HUES64 (cell line): ENCODE results near the gene AZGP1.
A peak's percentile ranks its signal among the peaks of the same experiment; 100 is the strongest.
"Not testable (repeated sequence)": the region's sequence is repeated elsewhere in the genome, so short reads cannot be mapped to it uniquely, and the experiment has no call there.

Experiments
- H3K27ac ChIP-seq: 2 replicates; pipeline ENCODE4 v1.7.0; 2013; ENCODE audit warnings: low read depth, low read length, inconsistent platforms
- H3K27me3 ChIP-seq: 2 replicates; pipeline ENCODE4 v1.6.1; 2013; ENCODE audit warnings: mild to moderate bottlenecking, low read length; ENCODE audit not compliant: insufficient read depth
- H3K36me3 ChIP-seq: 2 replicates; pipeline ENCODE4 v1.6.1; 2013; ENCODE audit warnings: mild to moderate bottlenecking, low read length; ENCODE audit not compliant: insufficient read depth
- H3K4me1 ChIP-seq: 2 replicates; pipeline ENCODE4 v1.6.1; 2013; ENCODE audit warnings: mild to moderate bottlenecking, low read length, moderate library complexity; ENCODE audit not compliant: insufficient read depth
- H3K4me3 ChIP-seq: 2 replicates; pipeline ENCODE4 v1.5.1; 2013; ENCODE audit warnings: mild to moderate bottlenecking, low read length, moderate library complexity
- H3K9ac ChIP-seq: 2 replicates; pipeline ENCODE4 v1.6.1; 2013; ENCODE audit warnings: mild to moderate bottlenecking, low read depth, low read length
- H3K9me3 ChIP-seq: 2 replicates; pipeline ENCODE4 v1.6.1; 2013; ENCODE audit warnings: low read depth, low read length; ENCODE audit not compliant: insufficient read depth
- WGBS: fragments of 150-250, 120-280 bp; methylation state at CpG from one replicate; pipeline ENCODE4 v1.1.7; 2013; ENCODE audit warnings: missing lambda C conversion rate; 5-methylcytosine and 5-hydroxymethylcytosine counted together

AZGP1 gene

DNA sequence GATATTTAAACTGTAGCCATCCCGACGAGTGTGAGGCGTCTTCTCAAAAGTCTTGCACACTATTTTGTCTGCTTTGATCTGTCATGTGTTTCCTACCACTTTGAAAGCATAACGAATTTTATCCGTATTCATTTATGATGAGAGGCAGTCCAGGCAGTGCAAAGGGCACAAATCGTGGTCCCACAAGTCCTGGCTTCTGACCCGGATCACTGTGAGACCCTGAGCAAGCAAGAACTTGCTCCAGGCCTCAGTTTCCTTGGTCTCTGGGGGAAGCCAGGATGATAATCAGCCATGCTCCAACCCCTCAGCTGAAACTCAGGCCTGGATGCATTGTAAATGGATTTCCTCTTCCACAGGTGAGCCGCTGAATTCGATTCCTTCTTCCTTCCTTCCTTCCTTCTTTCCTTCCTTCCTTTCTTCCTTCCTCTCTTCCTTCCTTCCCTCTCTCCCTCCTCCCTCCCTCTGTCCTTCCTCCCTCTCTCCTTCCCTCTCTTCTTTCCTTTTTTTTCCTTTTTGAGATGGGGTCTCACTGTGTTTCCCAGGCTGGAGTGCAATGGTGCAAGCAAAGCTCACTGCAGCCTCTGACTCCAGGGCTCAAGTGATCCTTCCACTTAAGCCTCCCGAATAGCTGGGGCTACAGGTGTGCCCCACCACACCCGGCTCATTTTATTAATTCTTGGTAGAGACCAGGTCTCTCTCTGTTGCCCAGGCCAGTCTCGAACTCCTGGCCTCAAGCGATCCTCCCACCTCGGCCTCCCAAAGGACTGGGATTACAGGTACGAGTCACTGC lies 21.1 kb upstream of the AZGP1 start:
- 91% methylated on average over 15 of the region's 15 CpGs for WGBS
- Histone ChIP-seq H3K4me3 (peak overlapping the region; percentile 47), H3K4me1 (no peaks in the 10 kb centered on the region), H3K9ac (no peak overlapping the region), H3K27me3 (no peaks in the 10 kb centered on the region), H3K27ac (no peak overlapping the region), H3K36me3 (no peaks in the 10 kb centered on the region), H3K9me3 (no peaks in the 10 kb centered on the region)

DNA sequence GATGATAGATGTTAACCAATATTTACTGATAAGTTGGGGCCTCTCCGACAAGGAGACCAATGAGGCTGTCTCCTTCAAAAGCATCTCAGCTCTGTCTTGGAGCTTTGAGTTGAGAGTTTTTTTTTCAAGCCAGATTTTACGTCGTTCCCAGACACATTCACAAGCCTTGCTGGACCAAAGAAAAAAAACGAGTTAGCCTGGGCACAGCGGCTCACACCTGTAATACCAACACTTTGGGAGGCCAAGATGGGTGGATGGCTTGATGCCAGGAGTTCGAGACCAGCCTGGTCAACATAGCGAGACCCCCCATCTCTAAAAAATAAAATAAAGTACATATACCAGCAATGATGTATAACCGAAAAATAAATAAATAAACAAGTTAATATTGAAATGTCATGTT lies 19.0 kb upstream of the AZGP1 start:
- H3K4me3 ChIP-seq, result no peak overlapping the region
- no peaks in the 10 kb centered on the region for H3K9me3 ChIP-seq
- 91% methylated on average over 7 of the region's 8 CpGs for WGBS
- no peak overlapping the region for H3K27ac ChIP-seq
- H3K27me3 ChIP-seq, result peaks cover 6% of the 10 kb centered on the region; the same call in 1 of the 2 replicates
- H3K36me3 ChIP-seq, result no peaks in the 10 kb centered on the region
- no peak overlapping the region for H3K9ac ChIP-seq
- no peaks in the 10 kb centered on the region for H3K4me1 ChIP-seq

DNA sequence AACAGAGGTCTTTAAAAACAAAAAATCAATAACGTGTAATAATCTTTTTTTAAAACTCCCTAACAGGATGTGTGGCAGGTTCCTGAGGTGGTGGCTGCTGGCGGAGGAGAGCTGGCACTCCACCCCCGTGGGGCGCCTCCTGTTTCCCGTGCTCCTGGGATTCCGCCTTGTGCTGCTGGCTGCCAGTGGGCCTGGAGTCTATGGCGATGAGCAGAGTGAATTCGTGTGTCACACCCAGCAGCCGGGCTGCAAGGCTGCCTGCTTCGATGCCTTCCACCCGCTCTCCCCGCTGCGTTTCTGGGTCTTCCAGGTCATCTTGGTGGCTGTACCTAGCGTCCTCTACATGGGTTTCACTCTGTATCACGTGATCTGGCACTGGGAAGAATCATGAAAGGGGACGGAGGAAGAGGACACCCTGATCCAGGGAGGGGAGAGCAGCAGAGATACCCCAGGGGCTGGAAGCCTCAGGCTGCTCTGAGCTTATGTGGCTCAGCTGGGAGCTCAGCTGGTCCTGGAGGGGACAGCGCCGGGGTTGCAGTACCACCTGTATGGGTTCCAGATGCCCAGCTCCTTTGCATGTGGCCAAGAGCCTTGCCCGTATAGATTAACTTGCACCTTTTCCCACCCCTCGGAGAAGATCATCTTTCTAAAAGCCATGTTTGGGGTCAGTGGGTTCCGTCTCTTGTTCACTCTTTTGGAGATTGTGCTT lies 16.7 kb upstream of the AZGP1 start:
- Histone ChIP-seq H3K36me3 (no peaks in the 10 kb centered on the region), H3K27ac (no peak overlapping the region), H3K9me3 (no peaks in the 10 kb centered on the region), H3K27me3 (peaks cover 6% of the 10 kb centered on the region; the same call in 1 of the 2 replicates), H3K4me1 (no peaks in the 10 kb centered on the region), H3K9ac (no peak overlapping the region), H3K4me3 (no peak overlapping the region)
- WGBS, result 90% methylated on average over 21 of the region's 21 CpGs

DNA sequence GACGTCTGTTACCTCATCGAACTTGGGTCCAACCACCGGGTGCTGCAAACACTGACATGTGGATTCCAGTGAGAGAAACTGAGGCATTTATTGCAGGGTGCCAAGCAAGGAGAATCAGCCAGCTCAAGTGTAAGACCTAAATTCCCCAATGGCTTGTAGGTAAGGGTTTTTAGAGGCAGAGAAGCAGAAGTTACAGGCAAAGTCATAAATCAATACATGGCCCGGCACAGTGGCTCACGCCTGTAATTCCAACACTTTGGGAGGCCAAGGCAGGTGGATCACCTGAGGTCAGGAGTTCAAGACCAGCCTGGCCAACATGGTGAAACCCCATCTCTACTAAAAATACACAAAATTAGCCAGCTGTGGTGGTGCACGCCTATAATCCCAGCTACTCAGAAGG lies 15.7 kb upstream of the AZGP1 start:
- not testable (repeated sequence) for H3K9me3 ChIP-seq, H3K9ac ChIP-seq, H3K27me3 ChIP-seq, H3K4me1 ChIP-seq, H3K27ac ChIP-seq, H3K36me3 ChIP-seq, H3K4me3 ChIP-seq
- WGBS, result 70% methylated on average over 6 of the region's 6 CpGs

GRCh38 chr7:99990460-99990852 lies 14.6 kb upstream of the AZGP1 start:
- WGBS, result 37% methylated on average over 11 of the region's 14 CpGs
- peaks cover 6% of the 10 kb centered on the region for H3K27me3 ChIP-seq

DNA sequence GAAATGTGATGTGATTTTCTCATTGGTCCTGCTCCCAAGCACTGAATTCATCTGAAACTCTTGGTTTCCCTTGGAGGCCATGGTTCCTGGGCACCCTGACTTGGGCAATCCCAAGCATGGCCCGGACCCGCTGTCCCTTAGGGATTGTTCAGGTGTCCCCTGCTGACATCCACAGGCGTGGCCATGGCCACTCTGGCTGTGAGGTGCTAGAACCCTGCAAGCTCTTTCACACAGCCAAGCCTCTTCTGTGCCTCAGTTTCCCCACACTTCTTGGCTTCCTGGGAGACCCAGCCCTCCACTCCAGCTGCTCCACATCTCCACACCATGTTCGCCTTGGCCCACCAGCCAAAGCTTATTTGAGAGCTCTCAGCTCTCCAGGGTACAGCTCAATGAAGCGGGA lies 12.0 kb upstream of the AZGP1 start:
- Histone ChIP-seq H3K4me1 (no peaks in the 10 kb centered on the region), H3K36me3 (no peaks in the 10 kb centered on the region), H3K4me3 (no peak overlapping the region), H3K9me3 (no peaks in the 10 kb centered on the region), H3K27ac (no peak overlapping the region), H3K27me3 (peaks cover 6% of the 10 kb centered on the region), H3K9ac (no peak overlapping the region)
- WGBS, result 73% methylated on average over 5 of the region's 5 CpGs

More at GRCh38 chr7:99990460-99990852, 14.6 kb upstream of the AZGP1 start:
- Histone ChIP-seq H3K4me1 (no peaks in the 10 kb centered on the region), H3K9ac (0 out of 2 replicates have a peak overlapping the region, but pooled peaks have one; percentile 19), H3K9me3 (no peaks in the 10 kb centered on the region), H3K4me3 (peak overlapping the region; percentile 50), H3K27ac (no peak overlapping the region), H3K36me3 (no peaks in the 10 kb centered on the region)

DNA sequence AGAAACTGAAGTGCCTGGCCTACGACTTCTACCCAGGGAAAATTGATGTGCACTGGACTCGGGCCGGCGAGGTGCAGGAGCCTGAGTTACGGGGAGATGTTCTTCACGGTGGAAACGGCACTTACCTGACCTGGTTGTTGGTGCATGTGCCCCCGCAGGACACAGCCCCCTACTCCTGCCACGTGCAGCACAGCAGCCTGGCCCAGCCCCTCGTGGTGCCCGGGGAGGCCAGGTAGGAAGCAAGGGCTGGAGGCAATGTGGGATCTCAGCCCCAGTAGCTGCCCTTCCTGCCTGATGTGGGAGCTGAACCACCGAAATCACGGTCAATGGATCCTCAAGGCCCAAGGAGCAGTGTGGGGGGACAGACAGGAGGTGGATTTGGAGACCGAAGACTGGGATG lies 11.5 kb upstream of the AZGP1 start:
- WGBS, result 91% methylated on average over 13 of the region's 14 CpGs
- not testable (repeated sequence) for H3K27me3 ChIP-seq

GRCh38 chr7:99984593-99984992 lies 8.8 kb upstream of the AZGP1 start:
- 58% methylated on average over 2 of the region's 2 CpGs for WGBS
- Histone ChIP-seq H3K27ac (no peak overlapping the region), H3K4me1 (no peaks in the 10 kb centered on the region), H3K36me3 (no peaks in the 10 kb centered on the region), H3K9ac (no peak overlapping the region), H3K4me3 (no peak overlapping the region), H3K27me3 (no peaks in the 10 kb centered on the region; the same call in none of the 2 replicates), H3K9me3 (no peaks in the 10 kb centered on the region)

More for the DNA sequence above, 11.5 kb upstream of the AZGP1 start:
- H3K9me3 ChIP-seq, H3K27ac ChIP-seq, H3K4me1 ChIP-seq, H3K9ac ChIP-seq, H3K4me3 ChIP-seq, H3K36me3 ChIP-seq: not testable (repeated sequence)

DNA sequence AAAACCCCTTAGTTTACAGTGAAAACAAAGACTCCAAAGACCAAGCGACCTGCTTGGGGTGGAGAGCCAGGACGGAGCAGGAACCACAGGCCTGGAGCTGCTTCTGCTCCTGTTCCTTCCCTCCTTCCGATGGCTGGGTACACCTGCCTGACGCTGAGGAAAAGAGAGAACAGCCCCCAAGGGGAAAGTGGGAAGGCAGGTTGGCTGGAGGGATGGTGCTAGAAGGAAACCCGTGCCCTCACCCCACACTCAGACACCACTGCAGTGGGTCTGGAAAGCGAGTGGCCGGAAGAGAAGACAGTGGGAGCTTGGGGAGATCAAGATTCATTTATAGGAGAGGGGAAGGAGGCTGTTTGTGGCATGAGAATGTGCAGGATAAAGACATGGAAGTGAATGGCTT lies 5.2 kb upstream of the AZGP1 start:
- H3K4me3 ChIP-seq, H3K4me1 ChIP-seq, H3K27me3 ChIP-seq, H3K9ac ChIP-seq, H3K36me3 ChIP-seq, H3K27ac ChIP-seq, H3K9me3 ChIP-seq: not testable (repeated sequence)
- 89% methylated on average over 4 of the region's 7 CpGs for WGBS

- H3K4me1 ChIP-seq, H3K9ac ChIP-seq, H3K36me3 ChIP-seq, H3K27me3 ChIP-seq, H3K9me3 ChIP-seq, H3K27ac ChIP-seq, H3K4me3 ChIP-seq: not testable (repeated sequence)
- 65% methylated on average over 4 of the region's 4 CpGs for WGBS
Measured at GRCh38 chr7:99980448-99980872, 4.6 kb upstream of the AZGP1 start.

- H3K9me3 ChIP-seq, H3K4me1 ChIP-seq, H3K27me3 ChIP-seq, H3K36me3 ChIP-seq, H3K9ac ChIP-seq, H3K27ac ChIP-seq, H3K4me3 ChIP-seq: not testable (repeated sequence)
- WGBS, result 25% methylated on average over 10 of the region's 10 CpGs
Measured at GRCh38 chr7:99979814-99980225, 4.0 kb upstream of the AZGP1 start.
